ENCODE data around the gene SERPIND1.

Gene SERPIND1

DNA sequence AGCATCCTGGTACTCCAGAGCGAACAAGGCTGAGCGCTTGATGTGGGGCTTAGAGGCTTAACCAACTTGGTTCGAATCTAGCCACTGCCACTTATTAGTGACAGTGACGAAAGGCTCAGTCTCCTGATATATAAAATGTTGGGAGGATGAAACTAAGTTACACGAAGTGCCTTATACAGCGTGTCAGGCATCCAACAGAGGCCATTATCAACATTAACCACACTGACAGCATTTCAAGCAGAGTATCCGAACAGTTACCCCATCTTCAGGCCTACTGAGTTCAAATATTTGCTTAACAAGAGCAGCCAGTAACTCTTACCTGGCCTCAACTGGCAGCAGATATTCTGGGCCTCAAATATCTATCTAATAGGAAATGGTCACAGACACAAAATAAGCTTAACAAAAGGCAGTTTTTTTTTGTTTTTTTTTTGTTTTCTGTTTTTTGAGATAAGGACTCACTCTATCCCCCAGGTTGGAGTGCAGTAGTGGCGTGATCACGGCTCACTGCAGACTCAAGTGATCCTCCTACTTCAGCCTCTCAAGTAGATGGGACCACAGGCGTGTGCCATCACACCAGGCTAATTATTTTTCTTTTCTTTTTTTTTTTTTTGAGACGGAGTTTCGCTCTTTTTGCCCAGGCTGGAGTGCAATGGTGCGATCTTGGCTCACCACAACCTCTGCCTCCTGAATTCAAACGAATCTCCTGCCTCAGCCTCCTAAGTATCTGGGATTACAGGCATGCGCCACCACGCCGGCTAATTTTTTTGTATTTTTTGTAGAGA is 2.9 kb downstream of the SERPIND1 start:
- DNase-seq: no peak

- peak; percentile 84 for DNase-seq
Measured at GRCh38 chr22:20777420-20778177, 3.7 kb downstream of the SERPIND1 start.

DNA sequence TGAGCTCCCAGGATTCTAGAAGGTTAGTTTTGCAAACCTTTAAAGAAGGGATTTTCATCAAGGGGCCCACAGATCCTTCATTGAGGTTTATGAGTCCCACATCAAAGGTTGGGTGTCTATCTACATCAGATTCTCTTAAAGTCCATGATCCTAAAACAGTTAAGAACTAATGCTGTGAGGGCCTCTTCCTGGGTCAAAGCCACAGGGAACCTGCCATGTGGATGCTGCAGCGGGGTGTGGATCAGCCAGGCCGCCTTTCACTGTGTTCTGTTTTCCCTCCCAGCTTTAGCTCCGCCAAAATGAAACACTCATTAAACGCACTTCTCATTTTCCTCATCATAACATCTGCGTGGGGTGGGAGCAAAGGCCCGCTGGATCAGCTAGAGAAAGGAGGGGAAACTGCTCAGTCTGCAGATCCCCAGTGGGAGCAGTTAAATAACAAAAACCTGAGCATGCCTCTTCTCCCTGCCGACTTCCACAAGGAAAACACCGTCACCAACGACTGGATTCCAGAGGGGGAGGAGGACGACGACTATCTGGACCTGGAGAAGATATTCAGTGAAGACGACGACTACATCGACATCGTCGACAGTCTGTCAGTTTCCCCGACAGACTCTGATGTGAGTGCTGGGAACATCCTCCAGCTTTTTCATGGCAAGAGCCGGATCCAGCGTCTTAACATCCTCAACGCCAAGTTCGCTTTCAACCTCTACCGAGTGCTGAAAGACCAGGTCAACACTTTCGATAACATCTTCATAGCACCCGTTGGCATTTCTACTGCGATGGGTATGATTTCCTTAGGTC is 5.3 kb downstream of the SERPIND1 start:
- no peak for DNase-seq

DNA sequence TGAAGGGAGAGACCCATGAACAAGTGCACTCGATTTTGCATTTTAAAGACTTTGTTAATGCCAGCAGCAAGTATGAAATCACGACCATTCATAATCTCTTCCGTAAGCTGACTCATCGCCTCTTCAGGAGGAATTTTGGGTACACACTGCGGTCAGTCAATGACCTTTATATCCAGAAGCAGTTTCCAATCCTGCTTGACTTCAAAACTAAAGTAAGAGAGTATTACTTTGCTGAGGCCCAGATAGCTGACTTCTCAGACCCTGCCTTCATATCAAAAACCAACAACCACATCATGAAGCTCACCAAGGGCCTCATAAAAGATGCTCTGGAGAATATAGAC is 5.9 kb downstream of the SERPIND1 start:
- no peak for DNase-seq

GRCh38 chr22:20781272-20781990 is 7.5 kb downstream of the SERPIND1 start:
- DNase-seq: no peak

DNA sequence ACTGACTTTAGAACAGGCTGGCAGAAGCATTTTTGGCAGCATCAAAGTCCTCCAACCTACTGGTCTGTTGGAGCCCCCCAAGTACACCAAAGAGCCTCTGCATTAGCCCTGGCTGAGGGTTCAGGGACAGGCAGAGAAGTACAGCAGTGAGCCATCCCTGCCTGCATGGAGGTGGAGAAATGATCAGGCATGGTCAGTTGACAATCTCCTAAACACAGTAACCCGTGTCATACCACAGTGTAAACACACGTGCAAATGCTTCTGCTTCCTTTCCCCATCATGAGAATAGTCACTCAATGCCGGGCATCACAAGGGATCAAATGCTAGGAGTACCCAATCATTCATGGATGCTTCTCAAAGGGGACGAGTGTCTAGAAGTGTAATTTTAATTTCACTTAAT is 8.2 kb downstream of the SERPIND1 start:
- no peak for DNase-seq

GRCh38 chr22:20782596-20783299 is 8.8 kb downstream of the SERPIND1 start:
- no peak for DNase-seq

DNA sequence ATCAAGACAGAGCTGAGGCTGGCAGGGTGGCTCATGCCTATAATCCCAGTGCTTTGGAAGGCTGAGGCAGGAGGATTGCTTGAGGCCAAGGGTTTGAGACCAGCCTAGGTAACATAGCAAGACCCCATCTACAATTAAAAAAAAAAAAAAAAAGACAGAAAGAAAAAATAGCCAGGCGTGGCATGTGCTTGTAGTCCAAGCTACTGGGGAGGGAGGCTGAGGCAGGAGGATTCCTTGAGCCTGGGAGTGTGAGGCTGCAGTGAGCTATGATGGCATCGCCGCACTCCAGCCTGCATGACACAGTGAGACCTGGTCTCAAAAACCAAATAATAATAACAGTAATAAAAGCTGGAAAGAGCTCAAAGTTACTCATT is 9.4 kb downstream of the SERPIND1 start:
- no peak for DNase-seq

GRCh38 chr22:20783844-20784723 is 10.2 kb downstream of the SERPIND1 start:
- DNase-seq: no peak

DNA sequence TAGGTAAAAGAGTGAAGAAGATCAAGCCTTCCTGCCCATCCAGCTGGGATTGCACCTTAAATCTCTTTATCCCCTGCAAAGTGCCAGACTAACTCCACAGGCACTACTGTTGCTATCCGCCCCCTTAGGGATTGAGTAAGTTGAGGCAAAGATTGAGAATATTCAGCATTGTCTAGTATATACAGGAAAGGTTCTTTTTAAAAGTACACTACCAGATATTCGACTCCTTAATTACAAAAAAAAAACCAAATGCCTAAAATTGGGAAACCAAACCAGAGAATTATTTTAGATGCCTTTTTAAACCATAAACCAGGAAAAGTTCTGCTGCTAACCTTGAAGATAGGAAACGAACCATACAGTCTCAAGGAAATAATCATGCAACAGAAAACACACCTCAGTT is 11.5 kb downstream of the SERPIND1 start:
- DNase-seq: no peak

DNA sequence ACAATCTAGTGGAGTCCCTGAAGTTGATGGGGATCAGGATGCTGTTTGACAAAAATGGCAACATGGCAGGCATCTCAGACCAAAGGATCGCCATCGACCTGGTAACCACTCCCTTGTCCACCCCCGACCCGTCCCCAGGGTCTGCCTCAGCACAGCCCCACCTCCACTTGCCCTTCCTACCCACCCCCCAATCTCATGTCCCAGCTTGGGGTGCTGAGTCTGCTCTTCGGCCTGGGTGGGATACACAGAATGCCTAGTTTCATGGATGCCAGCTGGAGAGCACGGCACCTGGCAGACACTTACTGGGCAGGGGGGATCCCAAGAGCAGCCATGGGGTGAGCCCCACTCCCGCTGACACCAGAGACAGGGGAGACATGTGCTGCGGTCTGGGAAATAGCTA is 12.1 kb downstream of the SERPIND1 start:
- DNase-seq: no peak

GRCh38 chr22:20786536-20786979 is 12.6 kb downstream of the SERPIND1 start:
- no peak for DNase-seq

- no peak for DNase-seq
Measured at GRCh38 chr22:20787223-20787622, 13.3 kb downstream of the SERPIND1 start.

DNA sequence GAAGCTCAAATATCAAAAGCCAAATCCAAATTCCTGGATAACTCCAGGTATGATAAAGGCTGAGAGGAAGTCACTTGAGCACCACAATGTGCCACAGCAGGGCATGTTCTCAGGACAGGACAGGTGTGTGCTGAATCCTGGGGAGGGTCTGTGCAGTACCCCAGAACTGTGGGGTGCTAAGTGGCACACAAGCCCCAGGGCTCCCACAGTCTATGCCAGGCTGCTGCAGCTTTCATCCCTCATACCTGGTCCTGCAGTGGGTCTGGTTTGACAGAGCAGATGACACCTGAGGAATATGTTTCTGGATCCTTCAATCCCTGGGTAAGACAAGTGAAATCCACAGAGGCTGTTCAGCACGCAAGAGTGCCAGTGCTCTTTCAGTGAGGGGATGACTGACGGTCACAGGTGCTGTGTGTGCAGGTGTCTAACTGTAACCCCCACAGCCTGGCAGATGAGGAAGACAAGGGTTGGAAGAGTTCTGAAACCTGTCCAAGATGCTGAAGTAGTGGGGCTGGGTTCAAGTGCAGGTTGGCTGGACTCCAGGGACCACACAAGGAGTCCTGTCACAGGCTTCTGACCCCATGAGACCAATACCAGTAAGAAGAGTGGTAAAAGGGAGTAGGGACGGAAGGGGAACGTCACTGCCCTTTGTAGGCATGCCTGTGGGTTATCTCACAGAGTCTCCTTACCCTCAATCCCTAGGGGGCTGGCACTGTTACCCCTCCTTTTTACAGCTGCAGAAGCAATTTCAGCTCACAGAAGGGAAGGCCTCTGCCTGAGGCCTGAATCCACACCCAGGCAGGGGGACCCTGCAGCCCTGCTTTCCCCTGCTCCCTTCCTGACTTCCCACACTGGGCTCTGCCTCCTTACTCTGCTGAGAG is 14.1 kb downstream of the SERPIND1 start:
- DNase-seq: no peak

- no peak for DNase-seq
Measured at GRCh38 chr22:20788627-20789344, 14.9 kb downstream of the SERPIND1 start.

GRCh38 chr22:20792221-20792965 is 18.5 kb downstream of the SERPIND1 start:
- DNase-seq: no peak

DNA sequence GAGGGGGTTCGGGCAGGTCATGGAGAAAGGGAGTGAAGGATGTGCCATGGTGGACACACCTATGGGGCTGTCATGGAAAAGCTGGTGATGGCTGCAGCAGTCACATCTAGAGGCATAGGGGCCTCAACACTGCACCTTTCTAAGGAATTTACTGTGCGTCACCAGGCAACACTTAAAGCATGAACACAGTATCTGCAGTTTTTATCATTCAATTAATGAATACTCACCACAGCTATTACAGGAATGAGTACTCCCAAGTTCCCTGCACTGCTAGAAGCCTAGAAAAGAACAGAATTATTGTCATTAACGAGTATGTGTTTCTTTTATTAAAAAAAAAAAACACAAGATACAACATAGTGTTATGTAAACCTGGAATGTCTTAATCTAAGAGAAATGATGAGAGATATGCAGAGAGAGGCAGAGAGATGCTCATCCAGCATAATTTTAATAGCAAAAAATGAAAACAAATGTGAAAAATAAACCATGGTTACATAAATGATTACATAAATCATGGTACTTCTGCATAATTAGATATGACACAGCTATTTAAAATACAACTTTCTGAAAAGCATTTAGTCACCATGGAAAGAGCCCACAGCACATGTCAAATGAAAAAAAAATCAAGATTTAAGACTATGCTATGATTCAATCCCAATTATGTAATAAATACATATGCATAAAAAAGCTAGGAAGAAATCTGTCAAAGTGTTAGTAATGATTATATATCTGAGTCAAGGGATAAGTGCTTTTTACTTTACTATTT is 19.2 kb downstream of the SERPIND1 start:
- no peak for DNase-seq

Data from NCI-H226 (cell line).